ENCODE results near the gene SGSM1.
A peak's percentile ranks its signal among the peaks of the same experiment; 100 is the strongest.

SGSM1 gene

GRCh38 chr22:24953384-24954113 is 147.5 kb downstream of the SGSM1 start:
- peak; percentile 18 for DNase-seq

GRCh38 chr22:24954114-24954463 is 148.1 kb downstream of the SGSM1 start:
- DNase-seq: no peak

DNA sequence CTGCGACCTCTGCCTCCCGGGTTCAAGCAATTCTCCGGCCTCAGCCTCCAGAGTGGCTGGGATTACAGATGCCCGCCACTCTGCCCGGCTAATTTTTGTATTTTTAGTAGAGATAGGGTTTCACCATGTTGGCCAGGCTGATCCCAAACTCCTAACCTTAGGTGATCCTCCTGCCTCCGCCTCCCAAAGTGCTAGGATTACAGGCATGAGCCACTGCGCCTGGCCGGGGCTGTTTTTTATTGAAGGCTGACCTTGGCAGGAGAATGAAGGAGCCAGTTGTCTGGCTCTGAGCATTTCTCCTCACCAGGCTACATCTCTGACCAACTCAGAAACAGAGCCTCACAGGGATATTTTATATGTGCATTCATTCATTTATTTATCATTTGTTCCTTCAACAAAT is 148.8 kb downstream of the SGSM1 start:
- DNase-seq: no peak

DNA sequence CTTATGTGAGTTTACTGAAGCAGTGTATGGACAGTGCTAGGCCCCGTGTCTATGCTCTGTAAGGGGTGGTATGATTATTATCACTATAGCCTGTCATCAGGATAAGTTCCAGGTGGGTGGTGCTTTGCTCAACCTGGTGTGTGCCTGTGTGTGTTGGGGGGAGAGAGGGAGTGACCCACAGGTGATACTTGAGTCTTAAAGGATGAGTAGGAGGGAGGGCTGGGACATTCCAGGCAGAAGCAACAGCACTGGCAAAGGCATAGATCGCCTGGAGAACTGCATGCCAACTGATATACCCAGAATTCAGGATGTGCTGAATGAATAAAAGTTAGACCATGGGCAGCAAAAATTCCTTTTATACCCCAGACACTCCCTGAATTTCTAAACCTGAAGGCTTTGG is 151.0 kb downstream of the SGSM1 start:
- DNase-seq: no peak

DNA sequence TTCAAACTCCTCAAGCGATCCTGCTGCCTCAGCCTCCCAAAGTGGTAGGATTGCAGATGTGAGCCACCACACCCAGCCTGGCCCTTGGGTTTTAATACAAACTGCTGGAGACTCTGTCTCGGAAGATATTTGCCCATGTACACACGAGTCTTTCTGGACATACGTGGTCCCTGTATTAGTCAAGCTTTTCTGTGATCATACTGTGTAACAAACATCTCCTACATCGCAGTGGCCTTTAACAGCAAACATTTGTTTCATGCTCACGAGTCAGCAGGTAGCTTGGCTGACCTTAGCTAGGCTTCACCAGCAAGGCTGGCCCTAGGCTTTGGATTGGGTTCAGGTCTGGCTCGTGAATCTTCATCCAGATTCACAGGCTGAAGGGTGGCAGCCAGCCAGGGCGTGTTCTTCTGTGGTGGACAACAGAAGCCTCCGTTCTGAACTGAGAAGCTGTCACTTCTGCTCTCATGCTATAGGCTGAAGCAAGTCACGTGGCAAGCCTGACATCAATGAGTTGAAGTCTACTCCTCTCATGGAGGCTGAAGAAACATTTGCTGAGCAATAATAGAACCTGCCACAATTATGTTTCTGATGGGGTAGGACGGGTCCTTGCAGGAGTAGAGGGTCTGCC is 155.3 kb downstream of the SGSM1 start:
- no peak for DNase-seq

- DNase-seq: no peak
Measured at GRCh38 chr22:24962094-24962493, 156.1 kb downstream of the SGSM1 start.

- no peak for DNase-seq
Measured at GRCh38 chr22:24962835-24963234, 156.8 kb downstream of the SGSM1 start.

GRCh38 chr22:24964441-24964840 is 158.4 kb downstream of the SGSM1 start:
- DNase-seq: no peak

DNA sequence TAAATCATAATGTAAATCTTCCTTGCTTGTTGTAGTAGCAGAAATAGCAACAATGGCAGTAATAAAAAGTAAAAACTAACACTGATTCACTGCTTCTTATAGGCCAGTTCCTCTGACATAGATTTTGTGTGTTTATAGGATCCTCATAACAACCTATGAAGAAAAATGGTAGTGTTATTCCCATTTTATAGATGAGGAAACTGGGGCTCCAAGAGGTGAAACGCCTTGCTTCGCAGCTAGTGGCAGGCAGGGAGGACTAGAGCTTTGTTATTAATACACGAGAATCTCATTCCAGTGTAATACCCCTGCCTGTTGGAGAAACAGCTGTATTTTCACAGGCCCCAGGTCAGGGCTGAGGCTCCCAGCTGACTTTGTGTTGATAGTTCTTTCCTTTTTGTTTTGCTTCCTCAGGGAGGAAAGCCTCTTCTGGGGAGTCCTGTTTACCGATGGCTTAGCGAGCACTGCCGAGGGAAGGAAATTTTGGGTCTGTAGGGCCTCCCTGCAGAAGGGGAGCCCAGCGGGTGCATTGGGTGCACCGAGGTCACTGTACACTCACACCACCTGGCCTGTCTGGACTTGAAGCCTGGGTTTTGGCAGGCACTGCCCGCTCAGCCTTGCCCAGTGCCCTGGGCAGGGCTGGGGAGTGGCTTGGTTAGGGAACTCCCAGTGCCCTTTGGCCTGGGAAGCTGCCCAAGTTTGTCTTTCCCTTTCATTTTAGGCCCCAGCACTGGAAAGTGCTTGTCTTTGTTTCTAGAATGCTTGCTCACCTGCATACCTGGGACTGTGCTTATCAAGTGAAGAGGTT is 160.0 kb downstream of the SGSM1 start:
- no peak for DNase-seq

DNA sequence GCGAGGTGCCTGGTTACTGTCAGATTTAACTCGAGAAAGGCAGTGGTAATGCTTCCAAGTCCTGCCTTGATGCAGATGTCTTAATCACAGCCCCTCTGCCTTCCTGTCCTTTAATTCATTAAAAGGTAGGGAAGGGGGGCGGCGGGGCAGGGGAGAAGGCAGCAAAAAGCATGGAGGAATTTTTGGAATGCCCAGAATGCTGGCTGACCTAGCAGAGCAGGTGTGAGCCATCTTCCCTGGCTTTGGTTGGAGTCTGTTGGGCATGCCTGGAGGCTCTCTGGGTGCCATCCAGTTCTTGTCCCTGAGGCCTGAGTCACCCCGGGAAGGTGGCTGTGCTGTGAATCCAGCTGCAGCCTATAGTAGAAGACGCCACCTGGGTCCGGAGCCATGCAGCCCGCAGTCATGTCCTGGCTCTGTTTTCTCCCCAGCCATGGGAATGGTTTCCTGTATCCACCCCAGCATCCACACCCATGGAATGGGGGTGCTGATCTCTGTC is 162.1 kb downstream of the SGSM1 start:
- DNase-seq: no peak

DNA sequence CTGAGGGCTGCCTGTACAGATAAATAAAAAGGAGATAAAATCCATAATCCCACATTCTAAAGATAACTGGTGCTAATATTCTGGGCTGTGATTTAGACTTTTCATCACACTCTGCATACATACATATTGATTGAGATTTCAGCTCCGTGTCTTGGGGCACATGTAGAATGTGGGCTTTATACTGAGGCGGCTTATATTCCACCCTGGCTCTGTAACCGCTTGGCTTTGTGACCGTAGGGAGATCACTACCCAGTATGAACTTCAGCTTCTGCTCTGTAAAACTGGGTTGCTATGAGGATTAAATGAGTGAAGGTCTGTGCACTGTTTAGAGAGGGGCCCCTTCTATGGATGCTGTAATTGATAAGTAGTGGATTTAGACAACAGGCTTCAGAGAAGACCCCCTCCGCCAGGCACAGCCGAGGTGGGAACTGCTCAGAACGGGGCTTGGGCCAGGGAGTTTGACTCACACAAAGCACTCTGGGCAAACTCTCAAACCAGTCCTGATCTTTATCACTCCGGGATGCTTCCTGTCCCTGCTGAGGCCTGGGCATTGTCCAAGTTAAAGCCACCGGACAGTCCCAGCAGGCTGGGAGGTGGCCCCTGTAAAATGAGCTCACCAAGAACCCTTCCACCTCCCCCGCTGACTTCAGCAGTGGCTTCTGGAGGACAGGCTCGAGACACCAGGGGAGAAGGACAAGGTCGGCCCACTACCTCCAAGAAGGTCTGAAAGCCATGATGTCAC is 163.7 kb downstream of the SGSM1 start:
- no peak for DNase-seq

DNA sequence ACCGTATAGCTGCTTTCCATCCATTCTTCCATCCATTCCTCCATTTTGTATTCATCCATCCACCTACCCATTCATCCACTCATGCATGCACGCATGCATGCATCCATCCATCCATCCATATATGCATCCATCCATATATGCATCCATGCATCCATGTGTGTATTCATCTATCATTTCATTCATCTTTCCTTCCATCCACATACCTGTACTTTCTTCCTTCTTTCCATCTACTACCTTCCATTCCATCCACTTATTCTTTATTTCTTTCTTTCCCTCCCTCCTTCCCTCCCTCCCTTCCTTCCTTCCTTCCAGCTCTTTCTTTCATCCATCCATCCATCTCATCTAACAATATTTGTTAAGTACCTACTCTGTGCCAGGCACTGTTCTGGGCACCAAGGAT is 166.4 kb downstream of the SGSM1 start:
- DNase-seq: no peak

DNA sequence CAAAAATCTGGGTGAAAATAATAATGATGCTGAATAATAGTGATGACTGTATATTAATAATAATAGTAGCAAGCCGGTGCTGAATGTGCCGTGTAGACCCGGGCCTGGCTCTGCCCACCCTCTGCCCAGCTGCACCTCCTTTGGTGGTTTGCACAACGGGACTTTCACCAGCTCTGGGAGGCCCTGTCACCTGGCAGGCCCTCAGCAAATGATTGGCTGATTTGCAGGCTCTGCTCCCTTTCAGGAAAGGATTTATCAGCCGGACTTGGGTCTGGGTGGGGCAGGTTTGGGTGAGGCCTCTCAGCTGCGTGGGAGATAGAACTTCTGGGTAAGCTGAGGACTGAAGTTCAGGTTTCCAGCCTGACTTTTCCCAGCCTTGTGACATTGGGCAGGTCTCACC is 167.9 kb downstream of the SGSM1 start:
- no peak for DNase-seq

DNA sequence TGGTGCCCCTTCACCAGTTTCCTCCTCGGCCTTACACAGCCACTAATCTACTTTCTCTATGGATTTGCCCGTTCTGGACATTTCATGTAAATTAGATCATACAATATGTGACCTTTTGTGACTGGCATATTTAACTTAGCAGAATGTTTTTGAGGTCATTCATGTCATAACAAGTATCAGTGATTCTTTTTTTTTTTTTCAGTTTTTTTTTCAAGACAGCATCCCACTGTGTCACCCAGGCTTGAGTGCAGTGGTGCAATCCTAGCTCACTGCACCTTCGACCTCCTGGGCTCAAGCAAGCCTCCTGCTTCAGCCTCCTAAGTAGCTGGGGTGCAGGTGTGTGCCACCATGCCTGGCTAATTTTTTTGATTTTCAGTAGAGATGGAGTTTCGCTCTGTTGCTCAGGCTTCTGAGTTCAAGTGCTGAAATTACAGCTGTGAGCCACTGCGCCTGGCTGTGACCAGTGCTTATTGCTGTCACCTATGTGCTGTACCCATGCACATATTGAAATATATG is 169.2 kb downstream of the SGSM1 start:
- DNase-seq: no peak

GRCh38 chr22:24975813-24976341 is 169.9 kb downstream of the SGSM1 start:
- DNase-seq: no peak

DNA sequence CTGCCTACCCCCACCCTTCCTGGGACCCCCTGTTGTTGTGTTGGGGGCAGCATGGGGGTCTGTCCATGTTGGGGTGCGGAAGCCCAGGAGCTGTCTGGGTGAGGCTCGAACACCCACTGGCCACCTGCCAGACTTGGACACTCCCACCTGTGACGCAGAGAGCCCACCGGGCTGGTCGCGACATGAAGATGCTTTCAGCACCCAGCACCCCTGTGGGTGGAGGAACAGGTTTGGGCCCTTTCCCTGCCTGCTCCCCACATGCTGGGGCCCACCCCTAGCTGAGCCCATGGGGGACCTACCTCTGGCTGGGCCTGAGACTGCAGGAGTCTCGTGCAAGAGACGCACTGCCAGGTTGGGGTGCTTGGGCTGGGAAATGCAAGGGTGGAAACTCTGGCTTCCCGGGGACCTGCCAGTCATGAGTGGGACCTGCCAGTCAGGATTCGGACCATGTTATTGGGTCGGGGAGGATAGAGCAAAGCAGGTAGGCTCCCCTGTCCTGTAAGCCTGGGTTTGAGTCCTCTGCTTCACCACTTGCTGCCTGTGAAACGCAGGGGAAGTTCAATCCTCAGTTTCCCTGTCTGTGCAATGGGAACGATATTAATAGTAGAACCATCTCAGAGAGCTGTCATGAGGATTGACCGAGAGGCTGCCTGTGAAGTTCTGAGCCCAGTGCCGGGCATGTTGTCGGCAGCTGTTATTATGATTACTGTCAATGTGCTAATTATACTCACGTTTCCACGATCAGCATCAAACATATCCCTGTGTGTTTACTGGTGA is 170.6 kb downstream of the SGSM1 start:
- no peak for DNase-seq

Data from CD4-positive, alpha-beta T cell treated with Interleukin-6 for 4 hours (primary cell).